OCI-LY1 (cell line): Measurements from ENCODE around the gene ARMC6.

ENCODE experiments used
- EZH2 ChIP-seq: fragments of 200-600 bp; sonication (generic), shearing (Covaris generic); IDR thresholded peaks from 2 replicates; pipeline ENCODE4 v1.8.0; 2017; ENCODE audit warnings: borderline replicate concordance, mixed run types, mild to moderate bottlenecking, antibody characterized with exemption, low read length, moderate library complexity, mixed read lengths
- TF ChIP-seq, protein P1 (sequence below): fragments of 200-600 bp; sonication (generic), shearing (Covaris generic); IDR thresholded peaks from 2 replicates; pipeline ENCODE4 v1.5.1; 2017; ENCODE audit warnings: mild to moderate bottlenecking, antibody characterized with exemption, low read length, moderate library complexity, mixed read lengths

DNA sequence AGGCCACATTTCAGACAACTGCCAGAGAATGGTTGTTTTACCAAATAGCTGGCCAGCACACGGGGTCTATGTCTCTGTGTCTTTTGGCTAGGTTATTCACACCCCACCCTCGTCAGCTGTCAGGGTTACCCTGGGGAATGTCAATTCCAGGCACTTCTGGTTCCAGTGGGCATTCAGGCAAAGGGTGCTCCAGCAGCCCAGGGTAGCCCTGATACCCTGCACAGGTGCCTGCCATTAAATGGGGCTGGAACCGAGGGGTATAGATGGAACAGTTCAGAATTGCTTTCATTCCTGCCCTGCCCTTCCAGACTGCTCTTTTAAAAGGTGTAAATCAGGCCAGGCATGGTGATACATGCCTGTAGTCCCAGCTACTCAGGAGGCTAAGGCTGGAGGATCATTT, 49.2 kb upstream of the ARMC6 start:
- TF ChIP-seq, protein P1, sequence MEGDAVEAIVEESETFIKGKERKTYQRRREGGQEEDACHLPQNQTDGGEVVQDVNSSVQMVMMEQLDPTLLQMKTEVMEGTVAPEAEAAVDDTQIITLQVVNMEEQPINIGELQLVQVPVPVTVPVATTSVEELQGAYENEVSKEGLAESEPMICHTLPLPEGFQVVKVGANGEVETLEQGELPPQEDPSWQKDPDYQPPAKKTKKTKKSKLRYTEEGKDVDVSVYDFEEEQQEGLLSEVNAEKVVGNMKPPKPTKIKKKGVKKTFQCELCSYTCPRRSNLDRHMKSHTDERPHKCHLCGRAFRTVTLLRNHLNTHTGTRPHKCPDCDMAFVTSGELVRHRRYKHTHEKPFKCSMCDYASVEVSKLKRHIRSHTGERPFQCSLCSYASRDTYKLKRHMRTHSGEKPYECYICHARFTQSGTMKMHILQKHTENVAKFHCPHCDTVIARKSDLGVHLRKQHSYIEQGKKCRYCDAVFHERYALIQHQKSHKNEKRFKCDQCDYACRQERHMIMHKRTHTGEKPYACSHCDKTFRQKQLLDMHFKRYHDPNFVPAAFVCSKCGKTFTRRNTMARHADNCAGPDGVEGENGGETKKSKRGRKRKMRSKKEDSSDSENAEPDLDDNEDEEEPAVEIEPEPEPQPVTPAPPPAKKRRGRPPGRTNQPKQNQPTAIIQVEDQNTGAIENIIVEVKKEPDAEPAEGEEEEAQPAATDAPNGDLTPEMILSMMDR = no peak
- no peak for TF ChIP-seq EZH2
